ENCODE results near the gene MYO18A. TPM values are rescaled to one million over a fixed set of nuclear protein-coding genes. Genes with fewer than 3 reads are reported as not detected.
A peak's percentile ranks its signal among the peaks of the same experiment; 100 is the strongest.

MYO18A gene
- total RNA-seq, 2 donors from 2014 or later, result 106 to 332 TPM

- Histone ChIP-seq H3K36me3 (peaks cover 56% of the 10 kb centered on the region), H3K9me3 (no peaks in the 10 kb centered on the region), H3K4me3 (no peak overlapping the region), H3K27ac (no peak overlapping the region), H3K4me1 (ENCODE audit: control insufficient read depth in 1 of 2, low read depth in 2 of 2) (peaks cover 0 to 18% of the 10 kb centered on the region in 2 donors), H3K27me3 (replicated peaks; ENCODE audit: insufficient read depth) (no peaks in the 10 kb centered on the region)
- ATAC-seq (ENCODE audit: insufficient number of reproducible peaks, low FRiP score, low read depth), result no peak
- DNase-seq (ENCODE audit: low spot score), result no peak
- no peak for TF ChIP-seq CTCF (IDR thresholded peaks at IDR 0.05)
Measured at GRCh38 chr17:29115435-29115834, 64.8 kb downstream of the MYO18A start.

GRCh38 chr17:29114141-29114540, 66.1 kb downstream of the MYO18A start:
- no peak overlapping the region for H3K27ac ChIP-seq
- peaks cover 0 to 18% of the 10 kb centered on the region in 2 donors for H3K4me1 ChIP-seq (ENCODE audit: control insufficient read depth in 1 of 2, low read depth in 2 of 2)
- no peaks in the 10 kb centered on the region for H3K9me3 ChIP-seq
- TF ChIP-seq CTCF (IDR thresholded peaks at IDR 0.05), result no peak
- ATAC-seq (ENCODE audit: insufficient number of reproducible peaks, low FRiP score, low read depth), result no peak
- no peak for DNase-seq (ENCODE audit: low spot score)
- H3K4me3 ChIP-seq, result no peak overlapping the region
- no peaks in the 10 kb centered on the region for H3K27me3 ChIP-seq (replicated peaks; ENCODE audit: insufficient read depth)
- H3K36me3 ChIP-seq, result peaks cover 58% of the 10 kb centered on the region

GRCh38 chr17:29113334-29113733, 66.9 kb downstream of the MYO18A start:
- ATAC-seq (ENCODE audit: insufficient number of reproducible peaks, low FRiP score, low read depth), result no peak

GRCh38 chr17:29112771-29113295, 67.4 kb downstream of the MYO18A start:
- no peak for TF ChIP-seq CTCF (IDR thresholded peaks at IDR 0.05)
- H3K4me3 ChIP-seq, result no peak overlapping the region
- peaks cover 49% of the 10 kb centered on the region for H3K36me3 ChIP-seq
- H3K4me1 ChIP-seq (ENCODE audit: control insufficient read depth in 1 of 2, low read depth in 2 of 2), result peaks cover 0 to 18% of the 10 kb centered on the region in 2 donors
- H3K27me3 ChIP-seq (replicated peaks; ENCODE audit: insufficient read depth), result no peaks in the 10 kb centered on the region
- no peak for DNase-seq (ENCODE audit: low spot score)
- H3K27ac ChIP-seq, result no peak overlapping the region
- ATAC-seq (ENCODE audit: insufficient number of reproducible peaks, low FRiP score, low read depth), result no peak
- no peaks in the 10 kb centered on the region for H3K9me3 ChIP-seq

More at GRCh38 chr17:29113334-29113733, 66.9 kb downstream of the MYO18A start:
- Histone ChIP-seq H3K27ac (no peak overlapping the region), H3K4me1 (ENCODE audit: control insufficient read depth in 1 of 2, low read depth in 2 of 2) (peaks cover 0 to 18% of the 10 kb centered on the region in 2 donors), H3K36me3 (peaks cover 51% of the 10 kb centered on the region), H3K4me3 (no peak overlapping the region), H3K9me3 (no peaks in the 10 kb centered on the region), H3K27me3 (replicated peaks; ENCODE audit: insufficient read depth) (no peaks in the 10 kb centered on the region)
- no peak for TF ChIP-seq CTCF (IDR thresholded peaks at IDR 0.05)
- DNase-seq (ENCODE audit: low spot score), result no peak

GRCh38 chr17:29111816-29112499, 68.2 kb downstream of the MYO18A start:
- Histone ChIP-seq H3K9me3 (no peaks in the 10 kb centered on the region), H3K4me1 (ENCODE audit: control insufficient read depth in 1 of 2, low read depth in 2 of 2) (peaks cover 0 to 18% of the 10 kb centered on the region in 2 donors), H3K36me3 (peaks cover 50% of the 10 kb centered on the region), H3K4me3 (no peak overlapping the region), H3K27me3 (replicated peaks; ENCODE audit: insufficient read depth) (no peaks in the 10 kb centered on the region), H3K27ac (no peak overlapping the region)
- TF ChIP-seq CTCF (IDR thresholded peaks at IDR 0.05), result peak; percentile 75
- ATAC-seq (ENCODE audit: insufficient number of reproducible peaks, low FRiP score, low read depth) (no peak), DNase-seq (ENCODE audit: low spot score) (no peak)

Data from thoracic aorta (tissue), 2 donors.